PFSK-1 (cell line): ENCODE results near the gene TP53BP1.

Experiments
- POLR2AphosphoS5 ChIP-seq: IDR thresholded peaks from 2 replicates; pipeline ENCODE4 v1.6.1; 2012; ENCODE audit warnings: low read depth, mild to moderate bottlenecking, control low read depth, low read length, moderate library complexity
- TAF1 ChIP-seq: IDR thresholded peaks from 2 replicates; pipeline ENCODE4 v1.6.1; 2012; ENCODE audit warnings: low read length, control low read depth, borderline replicate concordance; ENCODE audit not compliant: insufficient read depth

DNA sequence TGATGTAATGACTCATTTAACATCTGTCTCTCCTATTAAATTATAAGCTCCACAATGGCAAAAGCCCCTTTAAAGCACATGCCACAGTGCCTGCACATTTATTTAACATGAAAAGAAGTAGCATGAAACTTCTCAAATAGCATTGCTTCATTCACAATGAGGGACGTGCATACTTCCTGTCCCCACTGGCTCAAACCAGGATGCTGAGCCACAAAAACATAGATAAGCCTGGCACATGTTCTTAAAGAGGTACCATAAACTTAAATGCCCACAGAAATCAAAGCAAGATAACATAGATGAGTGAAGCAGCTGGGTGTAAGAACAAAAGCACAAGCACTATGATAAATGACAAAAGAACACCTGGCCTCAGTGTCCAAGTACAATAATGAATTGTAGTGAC is 3.8 kb downstream of the TP53BP1 start:
- no peak for TF ChIP-seq POLR2AphosphoS5
- no peak for TF ChIP-seq TAF1
